ENCODE results near the gene STOX1.
A peak's percentile ranks its signal among the peaks of the same experiment; 100 is the strongest.
"Not testable (repeated sequence)": the region's sequence is repeated elsewhere in the genome, so short reads cannot be mapped to it uniquely, and the experiment has no call there.

Gene STOX1, protein sequence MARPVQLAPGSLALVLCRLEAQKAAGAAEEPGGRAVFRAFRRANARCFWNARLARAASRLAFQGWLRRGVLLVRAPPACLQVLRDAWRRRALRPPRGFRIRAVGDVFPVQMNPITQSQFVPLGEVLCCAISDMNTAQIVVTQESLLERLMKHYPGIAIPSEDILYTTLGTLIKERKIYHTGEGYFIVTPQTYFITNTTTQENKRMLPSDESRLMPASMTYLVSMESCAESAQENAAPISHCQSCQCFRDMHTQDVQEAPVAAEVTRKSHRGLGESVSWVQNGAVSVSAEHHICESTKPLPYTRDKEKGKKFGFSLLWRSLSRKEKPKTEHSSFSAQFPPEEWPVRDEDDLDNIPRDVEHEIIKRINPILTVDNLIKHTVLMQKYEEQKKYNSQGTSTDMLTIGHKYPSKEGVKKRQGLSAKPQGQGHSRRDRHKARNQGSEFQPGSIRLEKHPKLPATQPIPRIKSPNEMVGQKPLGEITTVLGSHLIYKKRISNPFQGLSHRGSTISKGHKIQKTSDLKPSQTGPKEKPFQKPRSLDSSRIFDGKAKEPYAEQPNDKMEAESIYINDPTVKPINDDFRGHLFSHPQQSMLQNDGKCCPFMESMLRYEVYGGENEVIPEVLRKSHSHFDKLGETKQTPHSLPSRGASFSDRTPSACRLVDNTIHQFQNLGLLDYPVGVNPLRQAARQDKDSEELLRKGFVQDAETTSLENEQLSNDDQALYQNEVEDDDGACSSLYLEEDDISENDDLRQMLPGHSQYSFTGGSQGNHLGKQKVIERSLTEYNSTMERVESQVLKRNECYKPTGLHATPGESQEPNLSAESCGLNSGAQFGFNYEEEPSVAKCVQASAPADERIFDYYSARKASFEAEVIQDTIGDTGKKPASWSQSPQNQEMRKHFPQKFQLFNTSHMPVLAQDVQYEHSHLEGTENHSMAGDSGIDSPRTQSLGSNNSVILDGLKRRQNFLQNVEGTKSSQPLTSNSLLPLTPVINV

DNA sequence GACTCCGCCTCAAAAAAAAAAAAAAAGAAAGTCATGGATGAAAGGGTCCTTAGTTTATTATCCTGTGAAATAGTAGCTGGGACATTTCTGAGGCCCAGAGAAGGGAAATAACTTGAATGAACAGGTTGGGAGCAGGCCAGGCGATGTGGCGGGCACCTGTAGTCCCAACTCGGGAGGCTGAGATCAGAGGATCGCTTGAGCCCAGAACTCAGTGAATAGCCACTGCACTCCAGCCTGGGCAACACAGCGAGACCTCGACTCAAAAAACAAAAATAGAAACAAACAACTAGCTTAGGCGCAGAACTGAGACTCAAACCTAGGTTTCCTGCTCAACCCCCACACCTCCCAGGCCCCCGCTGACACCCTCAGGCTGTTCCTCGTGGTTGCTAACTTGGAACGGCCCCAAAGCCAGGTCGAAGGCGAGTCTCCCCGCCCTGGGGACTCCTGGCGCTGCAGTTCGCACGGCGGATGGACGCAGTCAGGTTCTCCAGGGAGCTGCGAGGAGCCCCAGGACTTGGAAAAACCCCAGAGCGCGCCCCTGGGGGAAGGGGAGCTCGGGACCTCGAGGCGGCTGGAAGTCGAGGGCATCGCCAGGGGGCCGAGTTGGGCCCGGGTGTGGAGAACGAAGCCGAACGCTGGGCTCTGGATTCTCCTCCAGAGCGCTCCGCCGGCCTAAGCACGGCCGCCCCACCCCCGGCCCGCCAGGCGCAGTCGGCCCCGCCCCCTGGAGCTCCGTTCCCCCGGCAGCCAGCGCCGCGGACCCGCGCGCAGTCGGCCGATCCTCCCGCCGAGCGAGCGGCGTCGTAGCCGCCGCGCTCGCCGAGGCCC is at the start of gene STOX1:
Gene STOX1 (plus strand): TSS at position 768 of the 828 bp plus-strand sequence. CDS start 93 bp downstream, outside the sequence.
- DNase-seq (ENCODE audit: low read depth), result peak; percentile 10

DNA sequence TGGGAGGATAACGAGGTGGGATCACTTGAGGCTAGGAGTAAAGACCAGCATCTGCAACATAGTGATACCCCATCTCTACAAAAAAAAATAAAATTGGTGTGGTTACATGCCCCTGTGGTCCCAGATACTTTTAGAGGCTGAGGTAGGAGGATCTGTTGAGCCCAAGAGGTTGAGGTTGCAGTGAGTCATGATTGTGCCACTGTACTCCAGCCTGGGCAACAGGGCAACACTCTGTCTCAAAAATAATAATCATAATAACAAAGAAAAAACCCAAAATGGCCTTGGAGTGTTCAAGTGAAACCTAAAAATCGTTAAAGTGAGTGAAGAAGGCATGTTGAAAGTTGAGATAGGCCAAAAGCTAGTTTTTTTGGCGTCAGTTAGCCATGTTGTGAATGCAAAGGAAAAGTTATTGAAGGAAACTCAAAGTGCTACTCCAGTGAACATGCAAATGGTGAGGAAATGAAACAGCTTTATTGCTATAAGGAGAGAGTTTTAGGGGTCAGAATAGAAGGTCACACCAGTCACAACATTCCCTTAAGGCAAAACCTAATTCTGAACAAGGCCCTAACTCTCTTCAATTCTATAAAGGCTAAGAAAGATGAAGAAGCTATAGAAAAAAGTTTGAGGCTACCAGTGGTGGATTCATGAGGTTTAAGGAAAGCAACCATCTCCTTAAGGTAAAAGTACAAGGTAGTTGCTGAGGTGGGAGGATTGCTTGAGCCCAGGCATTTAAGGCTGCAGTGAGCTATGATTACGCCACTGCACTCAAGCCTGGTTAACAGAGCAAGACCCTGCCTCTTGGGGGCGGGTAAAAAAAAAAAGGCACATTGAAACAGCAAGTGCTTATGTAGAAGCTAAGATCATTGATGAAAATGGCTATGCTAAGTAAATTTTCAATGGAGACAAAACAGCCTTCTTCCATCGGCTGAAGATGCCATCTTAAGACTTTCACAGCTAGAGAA is 45.4 kb upstream of the STOX1 start:
- DNase-seq (ENCODE audit: low read depth), result no peak

DNA sequence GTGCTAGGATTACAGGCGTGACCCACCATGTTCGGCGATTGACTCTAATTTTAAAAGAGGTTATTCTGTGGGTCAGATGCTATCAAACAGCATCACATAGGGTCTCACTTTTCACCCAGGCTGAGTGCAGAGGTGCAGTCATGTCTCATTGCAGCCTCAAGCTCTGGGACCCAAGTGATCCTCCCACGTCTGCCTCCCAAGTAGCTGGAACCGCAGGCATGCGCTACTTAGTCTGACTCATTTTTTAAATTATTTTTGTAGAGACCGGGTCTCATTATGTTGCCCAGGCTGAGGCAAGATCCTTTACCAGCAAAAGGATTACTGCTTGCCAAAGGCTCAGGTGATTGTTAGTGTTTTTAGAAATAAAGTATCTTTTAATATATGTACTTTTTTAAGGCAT is 42.9 kb upstream of the STOX1 start:
- no peak for DNase-seq (ENCODE audit: low read depth)

DNA sequence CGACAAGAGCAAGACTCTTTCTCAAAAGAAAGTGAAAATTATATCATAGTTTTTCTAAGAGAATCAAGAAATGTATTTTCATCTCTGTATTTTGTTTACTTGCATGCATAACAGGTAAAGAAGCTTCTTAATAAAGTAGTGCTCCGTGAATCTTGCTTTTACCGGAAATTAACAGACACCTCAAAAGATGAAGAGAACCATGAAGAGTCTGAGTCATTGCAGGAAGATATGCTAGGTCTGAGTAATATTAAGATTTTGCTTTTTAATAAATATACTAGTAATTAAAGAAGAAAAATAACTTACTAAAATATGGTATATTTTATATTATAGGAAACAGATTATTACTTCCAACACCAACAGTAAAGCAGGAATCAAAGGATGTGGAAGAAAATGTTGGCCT is 39.5 kb upstream of the STOX1 start:
- DNase-seq (ENCODE audit: low read depth), result no peak

DNA sequence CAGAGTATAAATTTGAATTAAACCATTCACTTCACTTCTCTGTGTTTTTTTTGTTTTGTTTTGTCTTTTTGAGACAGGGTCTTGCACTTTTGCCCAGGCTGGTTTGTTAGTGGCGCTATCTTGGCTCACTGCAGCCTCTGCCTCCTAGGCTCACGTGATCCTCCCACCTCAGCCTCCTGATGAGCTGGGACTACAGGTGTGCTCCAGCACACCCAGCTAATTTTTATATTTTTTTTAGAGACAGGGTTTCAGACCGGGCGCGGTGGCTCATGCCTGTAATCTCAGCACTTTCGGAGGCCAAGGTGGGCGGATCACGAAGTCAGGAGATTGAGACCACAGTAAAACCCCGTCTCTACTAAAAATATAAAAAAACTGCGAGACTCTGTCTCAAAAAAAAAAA is 36.9 kb upstream of the STOX1 start:
- DNase-seq (ENCODE audit: low read depth), result no peak

DNA sequence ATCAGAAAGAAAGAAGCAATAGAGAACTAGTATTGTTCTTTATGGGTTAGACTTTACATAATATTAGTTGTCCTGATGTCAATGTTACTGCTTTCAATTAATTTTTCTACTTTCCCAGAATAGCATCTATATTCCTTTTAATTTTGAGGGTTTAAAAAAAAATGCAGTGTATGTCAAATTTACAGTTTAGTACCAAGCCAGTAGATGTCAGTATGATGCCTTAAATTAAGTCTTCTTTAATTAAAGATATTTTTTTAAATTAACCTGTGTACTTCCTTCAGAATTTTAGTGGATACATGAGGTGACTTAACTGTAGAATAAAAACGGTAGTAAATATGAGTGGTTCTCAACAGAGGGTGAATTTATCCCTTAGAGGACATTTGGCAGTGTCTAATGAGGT is 35.2 kb upstream of the STOX1 start:
- no peak for DNase-seq (ENCODE audit: low read depth)

DNA sequence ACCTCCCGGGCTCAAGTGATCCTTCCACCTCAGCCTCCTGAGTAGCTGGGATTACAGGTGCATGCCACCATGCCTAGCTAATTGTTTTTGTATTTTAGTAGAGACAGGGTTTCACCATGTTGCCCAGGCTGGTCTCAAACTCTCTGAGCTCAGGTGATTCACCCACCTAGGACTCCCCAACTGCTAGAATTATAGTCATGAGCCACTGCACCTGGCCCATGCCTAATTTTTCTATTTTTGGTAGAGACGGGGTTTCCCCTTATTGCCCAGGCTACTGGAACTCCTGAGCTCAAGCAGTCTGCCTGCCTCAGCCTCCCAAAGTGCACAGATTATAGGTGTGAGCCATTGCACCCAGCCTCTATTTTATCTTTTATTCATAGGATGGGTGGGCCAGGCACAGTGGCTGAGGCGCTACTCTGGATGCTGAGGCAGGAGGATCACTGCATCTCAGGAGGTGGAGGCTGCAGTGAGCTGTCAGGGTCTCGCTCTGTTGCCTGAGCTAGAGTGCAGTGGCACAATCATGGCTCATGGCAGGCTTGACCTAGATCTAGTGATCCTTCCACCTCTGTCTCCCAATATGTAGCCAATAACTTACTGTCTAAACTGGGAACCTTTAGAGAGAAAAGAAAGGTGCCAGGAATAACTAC is 31.3 kb upstream of the STOX1 start:
- no peak for DNase-seq (ENCODE audit: low read depth)

DNA sequence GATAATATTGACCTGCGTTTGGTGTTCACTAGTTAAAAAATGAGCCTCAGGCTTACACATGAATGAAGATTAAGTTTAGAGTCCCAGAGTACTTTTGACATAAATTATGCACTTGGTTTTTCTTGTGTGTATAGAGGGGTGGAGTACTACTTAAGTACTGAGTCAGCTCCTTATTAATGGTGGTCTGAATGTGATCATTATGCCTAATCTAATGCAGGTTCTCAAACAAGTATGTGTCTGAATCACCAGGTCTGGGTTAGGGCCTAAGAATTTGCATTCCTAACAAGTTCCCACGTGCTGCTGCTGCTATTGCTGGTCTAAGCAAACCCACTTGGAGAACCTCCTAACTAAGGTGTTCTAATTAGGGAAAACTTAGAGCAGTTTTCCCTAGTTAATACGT is 30.7 kb upstream of the STOX1 start:
- DNase-seq (ENCODE audit: low read depth), result no peak

DNA sequence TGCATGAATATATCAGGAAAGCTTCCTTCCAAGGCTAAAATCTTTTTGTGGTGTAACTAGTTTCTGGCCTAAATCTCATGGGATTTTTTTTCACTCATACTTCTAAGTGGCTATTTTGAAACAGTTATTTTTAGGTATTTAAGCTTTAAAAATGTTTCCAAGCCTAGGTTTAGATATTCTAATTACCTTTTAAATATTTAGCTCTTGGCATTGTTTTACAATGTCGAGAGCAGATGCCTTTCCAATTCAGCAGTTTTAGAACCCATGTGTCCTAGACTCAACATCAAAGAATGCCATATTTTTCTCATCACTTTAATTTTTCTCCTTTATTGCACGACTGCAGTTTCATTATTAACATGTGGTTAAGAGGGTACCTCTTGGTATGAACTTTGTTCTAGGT is 27.1 kb upstream of the STOX1 start:
- no peak for DNase-seq (ENCODE audit: low read depth)

DNA sequence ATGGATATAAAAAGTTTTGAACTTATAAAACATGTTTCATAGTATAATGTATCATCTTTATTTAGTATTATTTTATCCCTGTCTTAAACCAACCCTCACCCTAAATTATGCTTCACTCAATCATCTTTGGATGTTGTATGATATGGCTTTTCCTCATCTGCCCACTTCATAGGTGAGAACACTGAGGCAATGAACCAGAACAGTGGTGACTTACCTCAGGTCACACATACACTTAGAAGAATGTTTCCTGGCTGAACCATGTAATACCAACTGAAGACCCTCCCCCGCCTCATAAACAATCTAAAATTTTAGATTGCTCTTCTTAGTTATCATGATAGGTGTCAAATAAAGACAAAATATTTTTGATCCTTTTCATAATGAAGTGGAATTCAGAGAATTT is 22.6 kb upstream of the STOX1 start:
- no peak for DNase-seq (ENCODE audit: low read depth)

DNA sequence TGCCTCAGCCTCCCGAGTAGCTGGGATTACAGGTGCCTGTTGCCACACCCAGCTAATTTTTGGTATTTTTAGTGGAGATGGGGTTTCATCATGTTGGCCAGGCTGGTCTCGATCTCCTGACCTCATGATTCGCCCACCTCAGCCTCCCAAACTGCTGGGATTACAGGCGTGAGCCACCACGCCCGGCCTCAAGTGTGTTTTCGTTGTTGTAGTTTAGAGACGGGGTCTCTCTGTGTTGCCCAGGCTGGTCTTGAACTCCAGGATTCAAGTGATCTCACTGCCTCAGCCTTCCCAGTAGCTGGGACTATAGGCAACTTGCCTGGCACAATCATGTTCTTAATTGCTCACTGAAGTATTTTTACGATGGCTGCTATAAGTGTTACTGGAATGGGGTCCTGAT is 16.5 kb upstream of the STOX1 start:
- DNase-seq (ENCODE audit: low read depth), result not testable (repeated sequence)

DNA sequence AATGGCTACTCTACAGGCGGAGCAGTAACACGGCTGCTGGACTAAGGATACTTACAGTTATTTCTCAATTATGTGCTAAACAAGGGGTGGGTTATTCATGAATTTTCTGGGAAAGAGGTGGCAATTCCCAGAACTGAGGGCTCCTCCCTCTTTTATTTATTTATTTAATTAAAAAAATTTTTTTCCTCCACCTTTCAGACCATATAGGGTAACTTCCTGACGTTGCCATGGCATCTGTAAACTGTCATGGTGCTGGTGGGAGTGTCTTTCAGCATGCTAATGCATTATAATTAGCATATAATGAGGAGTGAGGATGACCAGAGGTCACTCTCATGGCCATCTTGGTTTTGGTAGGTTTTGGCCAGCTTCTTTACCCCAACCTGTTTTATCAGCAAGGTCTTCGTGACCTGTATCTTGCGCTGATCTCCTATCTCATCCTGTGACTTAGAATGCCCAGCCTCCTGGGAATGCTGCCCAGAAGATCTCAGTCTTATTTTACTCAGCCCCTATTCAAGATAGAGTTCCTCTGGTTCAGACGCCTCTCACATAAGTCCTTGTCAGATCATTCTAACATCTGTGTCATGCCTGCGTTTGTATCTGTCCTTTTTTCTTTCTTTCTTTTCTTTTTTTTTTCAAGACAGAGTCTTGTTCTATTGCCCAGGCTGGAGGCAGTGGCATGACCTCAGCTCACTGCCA is 15.9 kb upstream of the STOX1 start:
- no peak for DNase-seq (ENCODE audit: low read depth)

DNA sequence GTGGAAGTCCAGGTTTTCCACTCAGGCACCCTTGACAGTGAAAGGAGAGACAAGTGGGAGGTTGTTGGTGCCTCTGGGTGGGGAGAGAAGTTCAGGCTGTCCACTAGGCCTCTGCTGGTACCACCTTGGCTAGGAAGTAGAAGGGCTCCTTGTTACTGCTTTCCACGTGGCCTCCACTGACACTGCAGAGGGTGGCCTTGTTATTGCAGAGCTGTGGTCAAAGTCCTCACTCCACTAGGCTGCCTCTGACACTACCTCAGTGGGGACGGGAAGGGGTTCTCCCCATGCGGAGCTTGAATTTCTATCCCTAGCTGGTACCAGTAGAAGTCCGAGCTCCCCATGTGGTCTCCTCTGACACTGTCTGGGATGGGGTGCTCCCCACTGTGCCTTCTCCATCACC is 14.9 kb upstream of the STOX1 start:
- DNase-seq (ENCODE audit: low read depth), result no peak

DNA sequence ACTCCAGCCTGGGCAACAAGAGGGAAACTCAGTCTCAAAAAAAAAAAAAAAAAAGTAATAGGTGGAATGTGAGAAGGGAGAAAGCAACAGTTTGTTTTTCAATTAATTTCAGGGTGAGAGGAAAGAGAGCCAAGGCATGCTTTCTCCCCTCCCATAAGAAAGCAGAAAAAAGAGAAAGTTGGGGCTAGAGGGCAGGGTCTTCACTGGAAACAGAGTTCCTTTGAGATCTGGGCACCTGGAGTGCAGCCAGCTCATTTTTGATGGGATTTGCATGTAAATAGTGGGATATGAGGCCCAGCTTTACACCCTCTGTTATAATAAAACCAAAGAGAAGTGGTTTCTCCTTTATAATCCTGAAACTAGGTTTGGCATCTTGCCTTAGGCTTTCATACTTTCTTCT is 13.8 kb upstream of the STOX1 start:
- no peak for DNase-seq (ENCODE audit: low read depth)

DNA sequence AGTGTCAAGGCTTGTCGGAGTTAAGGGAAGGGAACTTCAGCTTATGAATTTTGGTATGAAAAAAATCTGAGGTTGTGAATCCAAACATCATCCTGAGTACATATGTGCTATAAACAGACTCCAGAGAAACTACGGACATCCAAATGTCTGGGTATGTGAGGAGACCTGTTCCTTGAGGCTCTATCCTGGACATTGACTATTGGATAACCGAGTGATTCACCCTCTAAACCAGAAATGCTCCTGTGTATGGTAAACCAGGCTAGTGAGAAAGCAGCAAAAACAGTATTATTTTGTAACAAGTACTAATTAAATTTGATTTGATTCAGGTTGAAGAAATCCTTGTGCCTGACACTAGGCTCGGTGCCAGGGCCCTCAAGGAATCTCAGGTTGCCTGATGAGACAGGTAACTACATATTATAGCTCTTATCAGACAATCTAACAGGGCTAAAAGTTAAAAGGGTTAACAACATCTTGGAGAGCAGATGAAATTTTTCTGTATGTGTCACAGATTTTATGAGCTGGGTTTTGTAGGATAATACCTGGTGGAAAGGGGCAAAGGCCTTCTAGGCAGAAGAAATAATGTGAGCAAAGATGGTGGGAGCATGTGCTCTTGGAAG is 10.4 kb upstream of the STOX1 start:
- no peak for DNase-seq (ENCODE audit: low read depth)

DNA sequence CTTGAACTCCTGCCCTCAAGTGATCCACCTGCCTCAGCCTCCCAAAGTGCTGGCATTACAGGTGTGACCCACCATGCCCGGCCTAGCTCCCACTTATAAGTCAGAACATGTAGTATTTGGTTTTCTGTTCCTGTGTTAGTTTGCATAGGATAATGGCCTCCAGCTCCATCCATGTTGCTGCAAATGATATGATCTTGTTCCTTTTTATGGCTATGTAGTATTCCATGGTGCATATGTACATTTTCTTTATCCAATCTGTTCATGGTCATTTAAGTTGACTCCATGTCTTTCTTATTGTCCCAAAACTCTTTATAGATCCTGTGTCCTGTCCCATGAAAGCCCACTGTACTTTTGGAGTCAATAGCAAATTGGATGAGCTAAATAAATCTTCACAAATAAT is 7.0 kb upstream of the STOX1 start:
- DNase-seq (ENCODE audit: low read depth), result not testable (repeated sequence)

DNA sequence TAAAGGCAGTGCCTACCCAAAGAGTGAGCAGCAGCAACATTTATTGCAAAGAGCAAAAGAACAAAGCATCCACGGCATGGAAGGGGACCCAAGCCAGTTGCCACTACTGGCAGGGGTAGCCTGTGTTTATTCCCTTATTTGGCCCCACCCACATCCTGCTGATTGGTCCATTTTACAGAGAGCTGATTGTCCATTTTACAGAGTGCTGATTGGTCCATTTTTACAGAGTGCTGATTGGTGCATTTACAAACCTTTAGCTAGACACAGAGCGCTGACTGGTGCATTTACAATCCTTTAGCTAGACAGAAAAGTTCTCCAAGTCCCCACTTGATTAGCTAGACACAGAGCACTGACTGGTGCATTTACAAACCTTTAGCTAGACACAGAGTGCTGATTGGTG is 4.7 kb upstream of the STOX1 start:
- DNase-seq (ENCODE audit: low read depth), result not testable (repeated sequence)

DNA sequence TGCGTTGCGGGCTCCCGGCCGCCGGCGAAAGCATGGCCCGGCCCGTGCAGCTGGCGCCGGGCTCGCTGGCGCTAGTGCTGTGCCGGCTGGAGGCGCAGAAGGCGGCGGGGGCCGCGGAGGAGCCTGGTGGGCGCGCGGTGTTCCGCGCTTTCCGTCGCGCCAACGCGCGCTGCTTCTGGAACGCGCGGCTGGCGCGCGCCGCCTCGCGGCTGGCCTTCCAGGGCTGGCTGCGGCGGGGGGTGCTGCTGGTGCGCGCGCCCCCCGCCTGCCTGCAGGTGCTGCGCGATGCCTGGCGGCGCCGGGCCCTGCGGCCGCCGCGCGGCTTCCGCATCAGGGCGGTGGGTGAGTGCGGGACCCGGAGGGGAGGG is 245 bp downstream of the STOX1 start:
- not testable (repeated sequence) for DNase-seq (ENCODE audit: low read depth)

DNA sequence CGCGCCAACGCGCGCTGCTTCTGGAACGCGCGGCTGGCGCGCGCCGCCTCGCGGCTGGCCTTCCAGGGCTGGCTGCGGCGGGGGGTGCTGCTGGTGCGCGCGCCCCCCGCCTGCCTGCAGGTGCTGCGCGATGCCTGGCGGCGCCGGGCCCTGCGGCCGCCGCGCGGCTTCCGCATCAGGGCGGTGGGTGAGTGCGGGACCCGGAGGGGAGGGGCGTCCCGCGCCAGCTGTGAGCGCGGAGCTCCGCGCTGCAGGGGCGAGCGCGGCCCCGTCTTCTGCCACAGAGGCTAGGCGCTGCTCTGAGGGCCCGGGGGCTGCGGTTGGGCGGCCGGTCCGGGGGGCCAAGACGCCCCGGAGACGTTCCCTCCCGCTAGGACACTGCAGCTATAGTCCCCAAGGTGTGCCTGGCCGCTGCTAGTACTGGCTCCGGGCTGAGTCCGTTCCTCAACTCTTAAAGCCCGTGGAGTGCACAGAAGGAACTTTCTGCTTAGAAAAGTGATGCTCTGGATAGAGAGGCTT is 811 bp downstream of the STOX1 start:
- not testable (repeated sequence) for DNase-seq (ENCODE audit: low read depth)

Measured in activated T-helper 1 cell treated with Interleukin-2 at 50 U/mL for 16 hours (primary cell).